Vagina (tissue), 2 donors: Measurements from ENCODE around the gene AIG1. TPM values are rescaled to one million over a fixed set of nuclear protein-coding genes. Genes with fewer than 3 reads are reported as not detected.
"Not testable (repeated sequence)": the region's sequence is repeated elsewhere in the genome, so short reads cannot be mapped to it uniquely, and the experiment has no call there.

Source experiments
- DNase-seq, 2 donors: peaks; one replicate each; pipeline ENCODE4 v3.0.0-alpha.2; 2017; ENCODE audit errors: extremely low spot score in 2 of 2
- H3K27ac ChIP-seq: fragments of 200-600 bp; sonication (generic); one replicate; pipeline ENCODE4 v1.5.1; 2019
- H3K27me3 ChIP-seq: fragments of 200-600 bp; sonication (generic); one replicate; pipeline ENCODE4 v1.5.1; 2019
- H3K36me3 ChIP-seq, 2 donors: fragments of 200-600 bp; sonication (generic); one replicate each; pipeline ENCODE4 v1.5.1; 2017 to 2019
- H3K4me1 ChIP-seq: fragments of 200-600 bp; sonication (generic); one replicate; pipeline ENCODE4 v1.5.1; 2019
- H3K4me3 ChIP-seq, 2 donors: fragments of 200-600 bp; sonication (generic); 1 replicate in 1 of 2; 2 replicates in 1 of 2; pipeline ENCODE4 v1.5.1; 2016 to 2019
- H3K9me3 ChIP-seq: fragments of 200-600 bp; sonication (generic); one replicate; pipeline ENCODE4 v1.5.1; 2019
- CTCF ChIP-seq, 3 experiments: fragments of 450-650 bp in 2 of 3; fragments of 200-600 bp in 1 of 3; sonication (generic) in 1 of 3; IDR thresholded peaks; one replicate each; pipeline ENCODE4 v1.5.1; 2017 to 2019; ENCODE audit warnings: antibody characterized with exemption in 3 of 3, mild to moderate bottlenecking in 2 of 3, moderate library complexity in 2 of 3
- POLR2A ChIP-seq, 2 donors: fragments of 450-650 bp; IDR thresholded peaks; one replicate each; pipeline ENCODE4 v1.6.1; 2017; ENCODE audit warnings: antibody characterized with exemption in 2 of 2, mild to moderate bottlenecking in 2 of 2, moderate library complexity in 2 of 2
- POLR2AphosphoS5 ChIP-seq, 2 donors: sonication (generic); formaldehyde crosslinking; IDR thresholded peaks; one replicate each; pipeline ENCODE4 v1.9.0; 2017; ENCODE audit warnings: antibody characterized with exemption in 2 of 2, mild to moderate bottlenecking in 2 of 2, low read depth in 1 of 2; ENCODE audit not compliant: insufficient read depth in 1 of 2
- intact Hi-C: fragments of 100-400 bp; cut with DNase I; formaldehyde crosslinking; loops from one replicate; pipeline ENCODE4 v1.15.1; 2023
- total RNA-seq: library from RNA; depleted of rRNA; stranded (reverse); fragments of >200 nt; gene quantifications from one replicate; pipeline ENCODE4 v1.2.3, GENCODE V29; 2016

Gene AIG1
- total RNA-seq, 1 donor from 2014 or later: 22.3 TPM

- no peak overlapping the region for H3K4me3 ChIP-seq
- intact Hi-C loops: no loop called here
- H3K27me3 ChIP-seq: no peaks in the 10 kb centered on the region
- TF ChIP-seq CTCF (IDR thresholded peaks at IDR 0.05) (no peak), POLR2AphosphoS5 (IDR thresholded peaks at IDR 0.05; ENCODE audit: insufficient read depth in 1 of 2, low read depth in 1 of 2) (no peak), POLR2A (IDR thresholded peaks at IDR 0.05) (no peak)
- no peak for DNase-seq
- no peak overlapping the region for H3K27ac ChIP-seq
- no peaks in the 10 kb centered on the region for H3K4me1 ChIP-seq
- H3K9me3 ChIP-seq: no peaks in the 10 kb centered on the region
- H3K36me3 ChIP-seq: no peaks in the 10 kb centered on the region
These were observed 76.0 kb downstream of the AIG1 start for GRCh38 chr6:143136647-143137046.

GRCh38 chr6:143139239-143139784, 78.6 kb downstream of the AIG1 start:
- Histone ChIP-seq H3K4me1 (no peaks in the 10 kb centered on the region), H3K27me3 (no peaks in the 10 kb centered on the region), H3K27ac (no peak overlapping the region), H3K36me3 (no peaks in the 10 kb centered on the region), H3K9me3 (no peaks in the 10 kb centered on the region), H3K4me3 (no peak overlapping the region)
- intact Hi-C loops: no loop called here
- DNase-seq: no peak
- TF ChIP-seq CTCF (IDR thresholded peaks at IDR 0.05) (no peak), POLR2AphosphoS5 (IDR thresholded peaks at IDR 0.05; ENCODE audit: insufficient read depth in 1 of 2, low read depth in 1 of 2) (no peak), POLR2A (IDR thresholded peaks at IDR 0.05) (no peak)

- intact Hi-C loops, H3K4me3 ChIP-seq, H3K4me1 ChIP-seq, H3K9me3 ChIP-seq, H3K27ac ChIP-seq, H3K27me3 ChIP-seq, H3K36me3 ChIP-seq, DNase-seq: not testable (repeated sequence)
These were observed 79.2 kb downstream of the AIG1 start for GRCh38 chr6:143139884-143140283.

- H3K4me3 ChIP-seq: no peak overlapping the region
- H3K9me3 ChIP-seq: no peaks in the 10 kb centered on the region
- no peaks in the 10 kb centered on the region for H3K4me1 ChIP-seq
- H3K27me3 ChIP-seq: no peaks in the 10 kb centered on the region
- intact Hi-C loops: no loop called here
- H3K27ac ChIP-seq: no peak overlapping the region
- DNase-seq: no peak
- no peaks in the 10 kb centered on the region for H3K36me3 ChIP-seq
- TF ChIP-seq CTCF (IDR thresholded peaks at IDR 0.05): no peak
- no peak for TF ChIP-seq POLR2A (IDR thresholded peaks at IDR 0.05)
- no peak for TF ChIP-seq POLR2AphosphoS5 (IDR thresholded peaks at IDR 0.05; ENCODE audit: insufficient read depth in 1 of 2, low read depth in 1 of 2)
These were observed 80.1 kb downstream of the AIG1 start for GRCh38 chr6:143140767-143141166.

- Histone ChIP-seq H3K27me3 (no peaks in the 10 kb centered on the region), H3K36me3 (no peaks in the 10 kb centered on the region), H3K4me1 (no peaks in the 10 kb centered on the region), H3K4me3 (no peak overlapping the region), H3K27ac (no peak overlapping the region), H3K9me3 (no peaks in the 10 kb centered on the region)
- intact Hi-C loops: no loop called here
- no peak for DNase-seq
- TF ChIP-seq POLR2A (IDR thresholded peaks at IDR 0.05): no peak
- no peak for TF ChIP-seq CTCF (IDR thresholded peaks at IDR 0.05)
- no peak for TF ChIP-seq POLR2AphosphoS5 (IDR thresholded peaks at IDR 0.05; ENCODE audit: insufficient read depth in 1 of 2, low read depth in 1 of 2)
These were observed 80.8 kb downstream of the AIG1 start for GRCh38 chr6:143141442-143141841.
